ENCODE measurements around the gene ITGAD.

DNA sequence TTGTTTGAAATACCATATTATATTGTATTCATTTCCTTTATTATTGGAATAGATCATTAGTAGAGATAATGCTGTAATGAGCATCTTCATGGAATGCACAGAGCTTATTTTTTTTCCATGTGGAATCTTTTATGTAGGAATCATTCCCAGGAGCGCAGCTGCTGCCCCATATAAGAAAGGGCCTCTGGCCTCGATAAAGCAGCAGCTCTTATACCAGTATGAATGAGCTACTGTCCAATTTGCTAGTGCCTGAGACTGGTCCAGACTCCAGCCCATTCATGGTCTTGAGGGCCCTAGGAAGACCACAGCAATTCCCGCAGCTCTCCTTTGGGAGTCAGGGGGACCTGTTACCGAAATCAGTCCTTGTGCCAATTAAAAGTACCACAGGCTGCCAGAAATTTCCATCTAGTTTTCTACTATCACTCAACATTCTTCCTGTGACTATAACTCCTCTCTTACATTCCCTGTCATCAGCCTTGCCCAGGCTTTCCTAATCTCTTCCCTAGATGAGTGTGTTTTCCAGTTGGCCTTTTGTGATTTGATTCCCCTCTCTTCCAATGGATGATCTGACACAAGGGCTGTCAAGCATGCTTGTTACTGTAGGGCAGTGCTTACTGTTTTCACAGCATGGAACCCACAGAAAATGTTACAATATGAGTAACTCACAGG is 47.5 kb downstream of the ITGAD start:
- TF ChIP-seq, protein P1, sequence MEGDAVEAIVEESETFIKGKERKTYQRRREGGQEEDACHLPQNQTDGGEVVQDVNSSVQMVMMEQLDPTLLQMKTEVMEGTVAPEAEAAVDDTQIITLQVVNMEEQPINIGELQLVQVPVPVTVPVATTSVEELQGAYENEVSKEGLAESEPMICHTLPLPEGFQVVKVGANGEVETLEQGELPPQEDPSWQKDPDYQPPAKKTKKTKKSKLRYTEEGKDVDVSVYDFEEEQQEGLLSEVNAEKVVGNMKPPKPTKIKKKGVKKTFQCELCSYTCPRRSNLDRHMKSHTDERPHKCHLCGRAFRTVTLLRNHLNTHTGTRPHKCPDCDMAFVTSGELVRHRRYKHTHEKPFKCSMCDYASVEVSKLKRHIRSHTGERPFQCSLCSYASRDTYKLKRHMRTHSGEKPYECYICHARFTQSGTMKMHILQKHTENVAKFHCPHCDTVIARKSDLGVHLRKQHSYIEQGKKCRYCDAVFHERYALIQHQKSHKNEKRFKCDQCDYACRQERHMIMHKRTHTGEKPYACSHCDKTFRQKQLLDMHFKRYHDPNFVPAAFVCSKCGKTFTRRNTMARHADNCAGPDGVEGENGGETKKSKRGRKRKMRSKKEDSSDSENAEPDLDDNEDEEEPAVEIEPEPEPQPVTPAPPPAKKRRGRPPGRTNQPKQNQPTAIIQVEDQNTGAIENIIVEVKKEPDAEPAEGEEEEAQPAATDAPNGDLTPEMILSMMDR (IDR thresholded peaks at IDR 0.05), result no peak
- no peak for TF ChIP-seq EZH2 (IDR thresholded peaks at IDR 0.05; ENCODE audit: borderline replicate concordance, insufficient read depth, low read depth, low read length, poor library complexity, severe bottlenecking)
